ENCODE results near the gene PET100.

The PET100 gene

GRCh38 chr19:7607874-7608560 lies 21.6 kb upstream of the PET100 start:
- H3K27ac ChIP-seq (replicated peaks): no peak overlapping the region
- H3K4me3 ChIP-seq (replicated peaks; ENCODE audit: insufficient read depth, low read length): no peak overlapping the region
- peaks cover 6% of the 10 kb centered on the region for H3K27me3 ChIP-seq (ENCODE audit: insufficient read depth, poor library complexity, severe bottlenecking)
- DNase-seq (ENCODE audit: low read depth in 1 of 2, low spot score in 1 of 2): no peak
- TF ChIP-seq GABPA (IDR thresholded peaks at IDR 0.05; ENCODE audit: low read depth) (no peak), REST (IDR thresholded peaks at IDR 0.05; ENCODE audit: insufficient replicate concordance, low read depth) (no peak), CTCF (IDR thresholded peaks at IDR 0.05; ENCODE audit: insufficient read depth, low read length) (no peak), POLR2AphosphoS5 (IDR thresholded peaks at IDR 0.05; ENCODE audit: low read depth) (no peak), SPI1 (IDR thresholded peaks at IDR 0.05; ENCODE audit: borderline replicate concordance, low read depth) (no peak)

- no peak for DNase-seq (ENCODE audit: low read depth in 1 of 2, low spot score in 1 of 2)
- Histone ChIP-seq H3K4me3 (replicated peaks; ENCODE audit: insufficient read depth, low read length) (no peak overlapping the region), H3K27ac (replicated peaks) (no peak overlapping the region), H3K27me3 (ENCODE audit: insufficient read depth, poor library complexity, severe bottlenecking) (peaks cover 2% of the 10 kb centered on the region)
- TF ChIP-seq CTCF (IDR thresholded peaks at IDR 0.05; ENCODE audit: insufficient read depth, low read length): no peak
- TF ChIP-seq POLR2AphosphoS5 (IDR thresholded peaks at IDR 0.05; ENCODE audit: low read depth): no peak
- no peak for TF ChIP-seq SPI1 (IDR thresholded peaks at IDR 0.05; ENCODE audit: borderline replicate concordance, low read depth)
- TF ChIP-seq REST (IDR thresholded peaks at IDR 0.05; ENCODE audit: insufficient replicate concordance, low read depth): no peak
- TF ChIP-seq GABPA (IDR thresholded peaks at IDR 0.05; ENCODE audit: low read depth): no peak
Observed at GRCh38 chr19:7610491-7611240, 18.9 kb upstream of the PET100 start.

- no peak overlapping the region for H3K27ac ChIP-seq (replicated peaks)
- DNase-seq (ENCODE audit: low read depth in 1 of 2, low spot score in 1 of 2): no peak
- peaks cover 2% of the 10 kb centered on the region for H3K27me3 ChIP-seq (ENCODE audit: insufficient read depth, poor library complexity, severe bottlenecking)
- no peak overlapping the region for H3K4me3 ChIP-seq (replicated peaks; ENCODE audit: insufficient read depth, low read length)
- TF ChIP-seq SPI1 (IDR thresholded peaks at IDR 0.05; ENCODE audit: borderline replicate concordance, low read depth) (no peak), CTCF (IDR thresholded peaks at IDR 0.05; ENCODE audit: insufficient read depth, low read length) (no peak), POLR2AphosphoS5 (IDR thresholded peaks at IDR 0.05; ENCODE audit: low read depth) (no peak), GABPA (IDR thresholded peaks at IDR 0.05; ENCODE audit: low read depth) (no peak), REST (IDR thresholded peaks at IDR 0.05; ENCODE audit: insufficient replicate concordance, low read depth) (peak; percentile 90)
Observed at GRCh38 chr19:7611541-7612279, 17.9 kb upstream of the PET100 start.
